Thyroid gland (tissue), 4 donors: Measurements from ENCODE around the gene CLEC3B.

ENCODE experiments used
- POLR2A ChIP-seq, 2 donors: fragments of 450-650 bp; IDR thresholded peaks; one replicate each; pipeline ENCODE4 v1.6.1; 2017; ENCODE audit warnings: antibody characterized with exemption in 2 of 2, mild to moderate bottlenecking in 2 of 2, moderate library complexity in 1 of 2
- TF ChIP-seq, protein P1 (sequence below), 6 experiments: fragments of 200-600 bp in 3 of 6; fragments of 450-650 bp in 3 of 6; sonication (generic) in 3 of 6; IDR thresholded peaks; one replicate each; pipeline ENCODE4 v1.5.1; 2016 to 2019; ENCODE audit warnings: antibody characterized with exemption in 6 of 6, mild to moderate bottlenecking in 2 of 6, inconsistent platforms in 1 of 6, moderate library complexity in 1 of 6

DNA sequence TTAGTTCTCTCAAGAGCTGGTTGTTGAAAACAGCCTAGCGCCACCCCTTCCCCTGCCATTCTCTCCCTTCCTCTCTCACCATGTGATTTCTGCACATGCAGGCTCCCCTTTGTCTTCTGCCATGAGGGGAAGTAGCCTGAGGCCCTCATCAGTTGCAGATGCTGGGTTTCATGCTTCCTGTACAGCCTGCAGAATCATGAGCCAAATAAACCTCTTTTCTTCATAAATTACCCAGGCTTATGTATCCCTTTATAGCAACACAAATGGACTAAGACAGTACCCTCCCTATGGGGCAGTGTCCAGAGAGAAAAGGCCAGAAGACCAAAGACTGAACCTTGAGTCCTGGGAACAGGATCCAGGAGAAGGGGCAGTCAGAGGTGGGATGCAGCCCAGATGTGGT, 54.7 kb downstream of the CLEC3B start:
- TF ChIP-seq, protein P1, sequence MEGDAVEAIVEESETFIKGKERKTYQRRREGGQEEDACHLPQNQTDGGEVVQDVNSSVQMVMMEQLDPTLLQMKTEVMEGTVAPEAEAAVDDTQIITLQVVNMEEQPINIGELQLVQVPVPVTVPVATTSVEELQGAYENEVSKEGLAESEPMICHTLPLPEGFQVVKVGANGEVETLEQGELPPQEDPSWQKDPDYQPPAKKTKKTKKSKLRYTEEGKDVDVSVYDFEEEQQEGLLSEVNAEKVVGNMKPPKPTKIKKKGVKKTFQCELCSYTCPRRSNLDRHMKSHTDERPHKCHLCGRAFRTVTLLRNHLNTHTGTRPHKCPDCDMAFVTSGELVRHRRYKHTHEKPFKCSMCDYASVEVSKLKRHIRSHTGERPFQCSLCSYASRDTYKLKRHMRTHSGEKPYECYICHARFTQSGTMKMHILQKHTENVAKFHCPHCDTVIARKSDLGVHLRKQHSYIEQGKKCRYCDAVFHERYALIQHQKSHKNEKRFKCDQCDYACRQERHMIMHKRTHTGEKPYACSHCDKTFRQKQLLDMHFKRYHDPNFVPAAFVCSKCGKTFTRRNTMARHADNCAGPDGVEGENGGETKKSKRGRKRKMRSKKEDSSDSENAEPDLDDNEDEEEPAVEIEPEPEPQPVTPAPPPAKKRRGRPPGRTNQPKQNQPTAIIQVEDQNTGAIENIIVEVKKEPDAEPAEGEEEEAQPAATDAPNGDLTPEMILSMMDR (IDR thresholded peaks at IDR 0.05) = no peak
- no peak for TF ChIP-seq POLR2A (IDR thresholded peaks at IDR 0.05)
